OCI-LY7 (cell line): ENCODE data around the gene KNL1. TPM values are rescaled to one million over a fixed set of nuclear protein-coding genes. Genes with fewer than 3 reads are reported as not detected.

Source experiments
- Bru-seq: library from RNA; stranded (reverse); fragments of 400-500 nt; gene quantifications from one replicate; lab custom pipeline; 2021; lab: Mats Ljungman, UMichigan
- BruChase-seq, 2 experiments: library from RNA; stranded (reverse); fragments of 400-500 nt; gene quantifications; one replicate each; lab custom pipeline; 2021; lab: Mats Ljungman, UMichigan
- BruUV-seq: library from RNA; stranded (reverse); fragments of 400-500 nt; replicated peaks from 2 replicates; lab custom pipeline; 2021; lab: Mats Ljungman, UMichigan
- CTCF ChIA-PET: fragments of 300-600 bp; sonication (Branson Sonifier 250); formaldehyde crosslinking; loops from one replicate; lab custom pipeline; 2022; ENCODE audit warnings: antibody characterized with exemption; ENCODE audit not compliant: unreplicated experiment; lab: Charles Lee
- POLR2A ChIA-PET: fragments of 300-600 bp; sonication (Branson Sonifier 250); formaldehyde crosslinking; loops from one replicate; lab custom pipeline; 2022; ENCODE audit warnings: antibody characterized with exemption; lab: Charles Lee
- DNase-seq: peaks from one replicate; pipeline ENCODE4 v3.0.0-alpha.2; 2015; ENCODE audit warnings: low spot score
- H2AFZ ChIP-seq: fragments of 200-600 bp; sonication (generic), shearing (Covaris generic); 2 replicates; pipeline ENCODE4 v1.6.1; 2014; ENCODE audit warnings: mild to moderate bottlenecking, antibody characterized with exemption, low read length, moderate library complexity
- H3K27ac ChIP-seq: fragments of 200-600 bp; sonication (generic); 2 replicates; pipeline ENCODE4 v1.5.1; 2014; ENCODE audit warnings: mixed run types, low read depth, mild to moderate bottlenecking, moderate library complexity, low read length, inconsistent platforms; ENCODE audit not compliant: poor library complexity, severe bottlenecking
- H3K36me3 ChIP-seq: fragments of 200-600 bp; sonication (generic); 2 replicates; pipeline ENCODE4 v1.6.1; 2014; ENCODE audit warnings: mild to moderate bottlenecking, antibody characterized with exemption, low read length, moderate library complexity, mixed read lengths; ENCODE audit not compliant: insufficient read depth
- H3K4me1 ChIP-seq: fragments of 200-600 bp; sonication (generic); 2 replicates; pipeline ENCODE4 v1.5.1; 2014; ENCODE audit warnings: mild to moderate bottlenecking, low read length; ENCODE audit not compliant: insufficient read depth, poor library complexity, severe bottlenecking
- H3K4me2 ChIP-seq: fragments of 200-600 bp; sonication (generic); 2 replicates; pipeline ENCODE4 v1.6.1; 2014; ENCODE audit warnings: mild to moderate bottlenecking, low read length
- H3K4me3 ChIP-seq: fragments of 200-600 bp; sonication (generic); 2 replicates; pipeline ENCODE4 v1.5.1; 2014; ENCODE audit warnings: mild to moderate bottlenecking, low read depth, low read length; ENCODE audit not compliant: poor library complexity, severe bottlenecking
- H3K79me2 ChIP-seq: fragments of 200-600 bp; sonication (generic); 2 replicates; pipeline ENCODE4 v1.6.1; 2016; ENCODE audit warnings: low read depth, mild to moderate bottlenecking, low read length, moderate library complexity, mixed read lengths; ENCODE audit not compliant: insufficient read depth
- H3K9me2 ChIP-seq: fragments of 200-600 bp; sonication (generic); 2 replicates; pipeline ENCODE4 v1.6.1; 2016; ENCODE audit warnings: mild to moderate bottlenecking, low read length, mixed read lengths; ENCODE audit not compliant: insufficient read depth
- H3K9me3 ChIP-seq: fragments of 200-600 bp; sonication (generic); 2 replicates; pipeline ENCODE4 v1.6.1; 2014; ENCODE audit warnings: mild to moderate bottlenecking, mixed run types, low read length, mixed read lengths
- H4K20me1 ChIP-seq: fragments of 200-600 bp; sonication (generic); 2 replicates; pipeline ENCODE4 v1.6.1; 2014; ENCODE audit warnings: mild to moderate bottlenecking, antibody characterized with exemption, low read length, moderate library complexity, mixed read lengths; ENCODE audit not compliant: insufficient read depth
- EZH2phosphoT487 ChIP-seq: fragments of 200-600 bp; sonication (generic); IDR thresholded peaks from 2 replicates; pipeline ENCODE4 v1.6.1; 2018; ENCODE audit warnings: low read depth, borderline replicate concordance, mild to moderate bottlenecking, mixed run types, antibody characterized with exemption, low read length, moderate library complexity, mixed read lengths
- intact Hi-C: fragments of 100-400 bp; cut with micrococcal nuclease; formaldehyde crosslinking; loops from one replicate; pipeline ENCODE4 v1.10.0; 2022; ENCODE audit not compliant: unreplicated experiment
- long read RNA-seq: library from polyadenylated mRNA; stranded (forward); transcript quantifications from one replicate; pipeline ENCODE4 v2.0.0, GENCODE V29; 2022
- total RNA-seq, 2 experiments: library from RNA; depleted of rRNA in 1 of 2; stranded (reverse); fragments of >200 nt in 1 of 2; shearing (Covaris generic) in 1 of 2; gene quantifications; 2 replicates each; pipeline ENCODE4 v1.2.3, GENCODE V29; 2014 to 2022
- TF ChIP-seq, protein P1 (sequence below): fragments of 200-600 bp; sonication (generic); conservative IDR thresholded peaks from 2 replicates; pipeline ENCODE4 v1.5.1; 2014; ENCODE audit warnings: mild to moderate bottlenecking, antibody characterized with exemption, low read length, moderate library complexity, mixed read lengths

KNL1 gene
- 51.3 and 66.9 TPM in 2 replicates for total RNA-seq (2014; rRNA removed; shearing (Covaris generic))
- total RNA-seq (2022) = 58.7 and 62.3 TPM in 2 replicates
- Bru-seq, nascent RNA = percentile 86 among the genes with signal in this experiment
- percentile 89 among the genes with signal in this experiment for BruChase-seq, experiment 1, labeled RNA remaining after a 6-hour chase
- percentile 94 among the genes with signal in this experiment for BruChase-seq, experiment 2, labeled RNA remaining after a 2-hour chase
- long read RNA-seq, full-length matches to known transcripts = 2 of 20 reads
- long read RNA-seq, partial matches to known transcripts = 8 of 20 reads
- long read RNA-seq, other reads (novel, unspliced or antisense) = 10 of 20 reads

- Histone ChIP-seq H3K4me1 (peaks cover 49% of the 10 kb centered on the region), H3K27ac (peak within 1 kb of the TSS; percentile 90), H3K4me2 (peak within 1 kb of the TSS; percentile 93), H2AFZ (peak within 1 kb of the TSS; percentile 89), H4K20me1 (peaks cover 5% of the 10 kb centered on the region; the same call in 1 of the 2 replicates), H3K36me3 (peaks cover 17% of the 10 kb centered on the region), H3K79me2 (peaks cover 44% of the 10 kb centered on the region), H3K4me3 (peak within 1 kb of the TSS; percentile 85), H3K9me2 (no peaks in the 10 kb centered on the region), H3K9me3 (no peaks in the 10 kb centered on the region)
- intact Hi-C loops = loop anchor here (2.0 to 5.0 kb wide), 2 partner anchors 25 to 173 kb away; partner anchors contain the start of genes C15orf62 and RPUSD2
- CTCF ChIA-PET = no interaction called here
- TF ChIP-seq, protein P1, sequence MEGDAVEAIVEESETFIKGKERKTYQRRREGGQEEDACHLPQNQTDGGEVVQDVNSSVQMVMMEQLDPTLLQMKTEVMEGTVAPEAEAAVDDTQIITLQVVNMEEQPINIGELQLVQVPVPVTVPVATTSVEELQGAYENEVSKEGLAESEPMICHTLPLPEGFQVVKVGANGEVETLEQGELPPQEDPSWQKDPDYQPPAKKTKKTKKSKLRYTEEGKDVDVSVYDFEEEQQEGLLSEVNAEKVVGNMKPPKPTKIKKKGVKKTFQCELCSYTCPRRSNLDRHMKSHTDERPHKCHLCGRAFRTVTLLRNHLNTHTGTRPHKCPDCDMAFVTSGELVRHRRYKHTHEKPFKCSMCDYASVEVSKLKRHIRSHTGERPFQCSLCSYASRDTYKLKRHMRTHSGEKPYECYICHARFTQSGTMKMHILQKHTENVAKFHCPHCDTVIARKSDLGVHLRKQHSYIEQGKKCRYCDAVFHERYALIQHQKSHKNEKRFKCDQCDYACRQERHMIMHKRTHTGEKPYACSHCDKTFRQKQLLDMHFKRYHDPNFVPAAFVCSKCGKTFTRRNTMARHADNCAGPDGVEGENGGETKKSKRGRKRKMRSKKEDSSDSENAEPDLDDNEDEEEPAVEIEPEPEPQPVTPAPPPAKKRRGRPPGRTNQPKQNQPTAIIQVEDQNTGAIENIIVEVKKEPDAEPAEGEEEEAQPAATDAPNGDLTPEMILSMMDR = no peak
- no peak for TF ChIP-seq EZH2phosphoT487
- no TSS peak for BruUV-seq
- peak; percentile 95 for DNase-seq
- POLR2A ChIA-PET = interaction anchor here (0.5 to 2.2 kb wide), 4 partner anchors 11 to 101 kb away, joined by 3 to 9 read pairs (median 5); partner anchors contain the start of genes RAD51 and RPUSD2
Observed at GRCh38 chr15:40593588-40594428, at the start of gene KNL1. TSS of gene KNL1 (plus strand) at chr15:40594249. CDS start at chr15:40602932, 8,683 bp downstream.

DNA sequence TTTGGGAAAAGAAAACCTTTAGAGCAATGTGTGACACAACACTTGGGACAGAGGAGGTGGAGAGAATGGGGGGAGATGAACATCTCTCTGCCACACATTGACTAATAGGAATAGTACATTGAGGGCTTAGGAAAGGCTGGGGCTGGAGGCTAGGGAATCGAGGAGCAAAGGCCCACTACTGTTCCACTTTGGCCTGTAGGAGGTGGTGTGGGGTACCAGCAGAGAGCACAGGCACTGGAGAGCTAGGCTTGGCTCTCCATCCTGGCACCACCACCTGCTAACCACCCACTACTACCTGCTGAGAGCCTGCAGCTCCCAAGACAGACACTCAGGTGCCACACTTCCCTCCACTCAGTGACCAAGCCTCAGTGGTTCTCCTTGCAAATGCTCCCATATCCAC lies 48.6 kb upstream of the KNL1 start:
- Histone ChIP-seq H4K20me1 (no peaks in the 10 kb centered on the region), H3K4me3 (no peak overlapping the region), H3K27ac (no peak overlapping the region), H3K4me2 (no peak overlapping the region), H3K9me2 (no peaks in the 10 kb centered on the region), H3K9me3 (no peaks in the 10 kb centered on the region), H2AFZ (no peak overlapping the region), H3K4me1 (peaks cover 30% of the 10 kb centered on the region), H3K36me3 (no peaks in the 10 kb centered on the region; the same call in 1 of the 2 replicates), H3K79me2 (no peaks in the 10 kb centered on the region)
- TF ChIP-seq, protein P1 = peak; percentile 39
- TF ChIP-seq EZH2phosphoT487 = no peak
- BruUV-seq = no TSS peak
- CTCF ChIA-PET = interaction anchor here (0.6 kb wide), 1 partner anchor 30 kb away, joined by 3 read pairs; no protein-coding TSS in a partner anchor
- no peak for DNase-seq
- intact Hi-C loops = no loop called here
- POLR2A ChIA-PET = interaction anchor here (0.5 kb wide), 1 partner anchor 44 kb away, joined by 3 read pairs; no protein-coding TSS in a partner anchor
